H9 (cell line): ENCODE results near the gene SEPTIN7. TPM values are rescaled to one million over a fixed set of nuclear protein-coding genes. Genes with fewer than 3 reads are reported as not detected.

ENCODE experiments used
- DNase-seq: peaks from one replicate; pipeline ENCODE4 v3.0.0-alpha.2; 2017
- H2AFZ ChIP-seq: one replicate; pipeline ENCODE4 v1.6.1; 2013; ENCODE audit warnings: mild to moderate bottlenecking, low read length, control low read depth, moderate library complexity
- H2AK5ac ChIP-seq: 2 replicates; pipeline ENCODE4 v1.6.1; 2013; ENCODE audit warnings: low read length, control low read depth, mixed read lengths; ENCODE audit not compliant: insufficient read length
- H2BK120ac ChIP-seq: one replicate; pipeline ENCODE4 v1.6.1; 2013; ENCODE audit warnings: low read depth, mild to moderate bottlenecking, low read length, control low read depth, inconsistent platforms; ENCODE audit not compliant: poor library complexity, severe bottlenecking
- H2BK12ac ChIP-seq: 2 replicates; pipeline ENCODE4 v1.6.1; 2013; ENCODE audit warnings: low read length, control low read depth, mixed read lengths, low read depth; ENCODE audit not compliant: insufficient read length
- H2BK15ac ChIP-seq: 2 replicates; pipeline ENCODE4 v1.6.1; 2013; ENCODE audit warnings: low read depth, low read length, control low read depth
- H2BK20ac ChIP-seq: one replicate; pipeline ENCODE4 v1.6.1; 2013; ENCODE audit warnings: low read depth, mild to moderate bottlenecking, low read length, control low read depth, inconsistent platforms; ENCODE audit not compliant: poor library complexity, severe bottlenecking
- H2BK5ac ChIP-seq: 2 replicates; pipeline ENCODE4 v1.6.1; 2013; ENCODE audit warnings: low read length, control low read depth, mixed read lengths; ENCODE audit not compliant: insufficient read length
- H3K14ac ChIP-seq: 2 replicates; pipeline ENCODE4 v1.6.1; 2013; ENCODE audit warnings: low read length, control low read depth; ENCODE audit not compliant: insufficient read depth
- H3K18ac ChIP-seq: 2 replicates; pipeline ENCODE4 v1.6.1; 2013; ENCODE audit warnings: low read depth, mild to moderate bottlenecking, mixed read lengths, low read length, control low read depth; ENCODE audit not compliant: insufficient read length
- H3K23ac ChIP-seq: 2 replicates; pipeline ENCODE4 v1.6.1; 2013; ENCODE audit warnings: low read length, control low read depth, mixed read lengths, low read depth; ENCODE audit not compliant: insufficient read length
- H3K23me2 ChIP-seq: 2 replicates; pipeline ENCODE4 v1.6.1; 2013; ENCODE audit warnings: low read depth, mild to moderate bottlenecking, mixed read lengths, low read length, control low read depth; ENCODE audit not compliant: insufficient read length, poor library complexity, severe bottlenecking
- H3K27ac ChIP-seq: 2 replicates; pipeline ENCODE4 v1.5.1; 2013; ENCODE audit warnings: low read length, control low read depth, mixed read lengths, low read depth; ENCODE audit not compliant: insufficient read length
- H3K27me3 ChIP-seq: 2 replicates; pipeline ENCODE4 v1.6.1; 2013; ENCODE audit warnings: low read length, control low read depth, inconsistent platforms; ENCODE audit not compliant: insufficient read depth
- H3K4ac ChIP-seq: 2 replicates; pipeline ENCODE4 v1.6.1; 2013; ENCODE audit warnings: low read depth, mild to moderate bottlenecking, control low read depth, inconsistent platforms, low read length, moderate library complexity
- H3K4me1 ChIP-seq: 2 replicates; pipeline ENCODE4 v1.6.1; 2013; ENCODE audit warnings: low read length, control low read depth, inconsistent platforms; ENCODE audit not compliant: insufficient read depth
- H3K4me2 ChIP-seq: 2 replicates; pipeline ENCODE4 v1.6.1; 2013; ENCODE audit warnings: low read length, control low read depth, mixed read lengths; ENCODE audit not compliant: insufficient read length, insufficient read depth
- H3K56ac ChIP-seq: 2 replicates; pipeline ENCODE4 v1.6.1; 2013; ENCODE audit warnings: low read depth, mild to moderate bottlenecking, mixed read lengths, low read length, control low read depth; ENCODE audit not compliant: insufficient read length
- H3K79me1 ChIP-seq: 2 replicates; pipeline ENCODE4 v1.6.1; 2013; ENCODE audit warnings: low read depth, mild to moderate bottlenecking, moderate library complexity, low read length, control low read depth, inconsistent platforms; ENCODE audit not compliant: insufficient read depth, poor library complexity, severe bottlenecking
- H3K79me2 ChIP-seq: 2 replicates; pipeline ENCODE4 v1.6.1; 2013; ENCODE audit warnings: low read length, control low read depth, inconsistent platforms; ENCODE audit not compliant: insufficient read depth
- H3K9ac ChIP-seq: 2 replicates; pipeline ENCODE4 v1.6.1; 2013; ENCODE audit warnings: low read length, control low read depth, mixed read lengths; ENCODE audit not compliant: insufficient read length; ENCODE audit errors: extremely low read depth
- H3K9me3 ChIP-seq: one replicate; pipeline ENCODE4 v1.6.1; 2013; ENCODE audit warnings: low read depth, low read length, inconsistent platforms; ENCODE audit not compliant: control insufficient read depth
- H3T11ph ChIP-seq: one replicate; pipeline ENCODE4 v1.6.1; 2013; ENCODE audit warnings: mild to moderate bottlenecking, low read length, control low read depth, inconsistent platforms
- H4K20me1 ChIP-seq: one replicate; pipeline ENCODE4 v1.6.1; 2013; ENCODE audit not compliant: control insufficient read depth, insufficient read length, insufficient read depth
- H4K5ac ChIP-seq: 2 replicates; pipeline ENCODE4 v1.6.1; 2013; ENCODE audit warnings: low read depth, mild to moderate bottlenecking, mixed read lengths, low read length, control low read depth; ENCODE audit not compliant: insufficient read length
- H4K8ac ChIP-seq: replicated peaks from 2 replicates; pipeline ENCODE4 v1.6.1; 2013; ENCODE audit warnings: low read length, control low read depth, mixed read lengths, low read depth; ENCODE audit not compliant: insufficient read length
- H4K91ac ChIP-seq: 2 replicates; pipeline ENCODE4 v1.6.1; 2013; ENCODE audit warnings: low read depth, mild to moderate bottlenecking, moderate library complexity, mixed read lengths, low read length, control low read depth; ENCODE audit not compliant: insufficient read length
- H3K27ac Mint-ChIP-seq, 3 experiments: 2 replicates in 2 of 3; 3 replicates in 1 of 3; pipeline ENCODE4 v1.8.0; 2020 to 2021; ENCODE audit warnings: mixed read lengths in 3 of 3, mild to moderate bottlenecking in 1 of 3, moderate library complexity in 1 of 3
- H3K27me3 Mint-ChIP-seq: 2 replicates; pipeline ENCODE4 v1.8.0; 2021; ENCODE audit warnings: low read depth, mild to moderate bottlenecking, moderate library complexity, mixed read lengths
- H3K36me3 Mint-ChIP-seq, 3 experiments: 2 replicates in 2 of 3; 3 replicates in 1 of 3; pipeline ENCODE4 v1.8.0; 2020 to 2021; ENCODE audit warnings: low read depth in 3 of 3, mixed read lengths in 3 of 3; ENCODE audit not compliant: insufficient read depth in 1 of 3
- H3K4me1 Mint-ChIP-seq, 2 experiments: 2 replicates each; pipeline ENCODE4 v1.8.0; 2020; ENCODE audit warnings: mixed read lengths in 2 of 2
- H3K4me3 Mint-ChIP-seq, 2 experiments: 2 replicates in 1 of 2; 3 replicates in 1 of 2; pipeline ENCODE4 v1.8.0; 2020 to 2021; ENCODE audit warnings: mild to moderate bottlenecking in 2 of 2, mixed read lengths in 2 of 2, moderate library complexity in 1 of 2
- H3K9me3 Mint-ChIP-seq, 2 experiments: 2 replicates in 1 of 2; 3 replicates in 1 of 2; pipeline ENCODE4 v1.8.0; 2020; ENCODE audit warnings: mild to moderate bottlenecking in 2 of 2, mixed read lengths in 2 of 2, moderate library complexity in 1 of 2
- CTCF ChIP-seq: fragments of 200-600 bp; sonication (generic); conservative IDR thresholded peaks from 3 replicates; pipeline ENCODE4 v1.8.0; 2021; ENCODE audit warnings: antibody characterized with exemption, mild to moderate bottlenecking
- WGBS: extraction: QIAGEN DNeasy Blood & Tissue Kit; methylation state at CpG from one replicate; pipeline ENCODE4 v1.1.7; 2013; ENCODE audit warnings: missing lambda C conversion rate, low lambda C conversion rate, mixed read lengths; ENCODE audit not compliant: insufficient read length; ENCODE audit errors: extremely low coverage; 5-methylcytosine and 5-hydroxymethylcytosine counted together
- total RNA-seq: library from RNA; stranded (reverse); gene quantifications from 2 replicates; pipeline ENCODE4 v1.2.1, GENCODE V29; 2021

Gene SEPTIN7
- total RNA-seq, 1 experiment from 2014 or later = 184 TPM

- no peak overlapping the region for H3K23ac ChIP-seq
- H3K79me2 ChIP-seq = peaks cover 37% of the 10 kb centered on the region
- H3K14ac ChIP-seq = no peak overlapping the region
- Mint-ChIP-seq H3K27ac (peak overlapping the region in 1 of 3 experiments; percentile 100; a peak in 3 of 7 replicates), H3K4me3 (peak overlapping the region; percentile 94 to 96), H3K4me1 (peaks cover 30 to 33% of the 10 kb centered on the region in 2 experiments), H3K27me3 (no peaks in the 10 kb centered on the region), H3K9me3 (no peaks in the 10 kb centered on the region), H3K36me3 (peaks cover 0 to 3% (median 0%) of the 10 kb centered on the region in 3 experiments; a peak in 2 of 7 replicates)
- TF ChIP-seq CTCF = no peak
- H2BK5ac ChIP-seq = no peak overlapping the region
- H3K56ac ChIP-seq = no peak overlapping the region
- no peak overlapping the region for H2BK20ac ChIP-seq
- H4K91ac ChIP-seq = no peak overlapping the region
- no CpG with 5 or more reads among the region's 3 CpGs for WGBS
- peaks cover 5% of the 10 kb centered on the region; the same call in 1 of the 2 replicates for H3K4me1 ChIP-seq
- no peak overlapping the region for H4K8ac ChIP-seq
- peak overlapping the region; percentile 62 for H3K4me2 ChIP-seq
- H2AFZ ChIP-seq = no peak overlapping the region
- H3K4ac ChIP-seq = no peak overlapping the region
- no peak overlapping the region for H2BK120ac ChIP-seq
- no peaks in the 10 kb centered on the region for H3K9me3 ChIP-seq
- no peaks in the 10 kb centered on the region for H4K20me1 ChIP-seq
- no peak overlapping the region for H2BK12ac ChIP-seq
- DNase-seq = no peak
- H3K79me1 ChIP-seq = peaks cover 3% of the 10 kb centered on the region
- H3K18ac ChIP-seq = no peak overlapping the region
- H3K27me3 ChIP-seq = no peaks in the 10 kb centered on the region
- H3K9ac ChIP-seq = peak overlapping the region; percentile 4
- no peak overlapping the region for H2AK5ac ChIP-seq
- H4K5ac ChIP-seq = no peak overlapping the region
- no peak overlapping the region for H2BK15ac ChIP-seq
- H3T11ph ChIP-seq = no peak overlapping the region
- H3K27ac ChIP-seq = no peak overlapping the region
- H3K23me2 ChIP-seq = peaks cover 4% of the 10 kb centered on the region
Measured at GRCh38 chr7:35802649-35803048, 1.8 kb downstream of the SEPTIN7 start.
